ENCODE data around the gene MEP1B.
"Not testable (repeated sequence)": the region's sequence is repeated elsewhere in the genome, so short reads cannot be mapped to it uniquely, and the experiment has no call there.

The MEP1B gene

DNA sequence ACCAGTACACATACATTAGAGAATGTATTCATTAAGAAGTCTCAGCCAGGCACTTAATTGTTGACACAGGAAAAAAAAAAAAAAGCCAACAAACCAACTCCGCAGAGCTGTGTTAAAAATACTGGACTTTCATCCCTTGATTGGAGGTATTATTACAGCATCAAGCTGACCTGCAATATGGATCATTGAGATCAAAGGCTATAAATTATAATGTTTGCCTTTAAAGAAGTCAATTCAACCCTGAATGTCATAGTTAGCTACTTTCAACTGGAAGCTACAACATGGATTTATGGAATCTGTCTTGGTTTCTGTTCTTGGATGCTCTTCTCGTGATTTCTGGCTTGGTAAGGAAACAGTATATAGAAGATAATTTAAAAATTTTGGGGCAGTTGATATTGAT is at the start of gene MEP1B:
TSS of gene MEP1B (plus strand) at position 250 of the 400 bp plus-strand sequence. CDS start at position 282, 32 bp downstream.
- H3K9ac ChIP-seq (ENCODE audit: insufficient read length, low read depth): no peak within 1 kb of the TSS
- H3K27me3 ChIP-seq (ENCODE audit: insufficient read depth, insufficient read length): no peaks in the 10 kb centered on the region
- no peak for DNase-seq (ENCODE audit: low read depth, low spot score)
- no peaks in the 10 kb centered on the region for H3K4me1 ChIP-seq (ENCODE audit: insufficient read depth, insufficient read length)
- TF ChIP-seq YY1 (IDR thresholded peaks at IDR 0.05; ENCODE audit: insufficient read depth, insufficient read length) (no peak), SUZ12 (IDR thresholded peaks at IDR 0.05; ENCODE audit: extremely low read depth, insufficient read depth, insufficient read length) (no peak), ZNF274 (IDR thresholded peaks at IDR 0.05; ENCODE audit: low read depth, low read length) (no peak)
- no peak within 1 kb of the TSS for H3K4me3 ChIP-seq (ENCODE audit: insufficient read length, low read depth)
- H3K36me3 ChIP-seq (ENCODE audit: insufficient read depth, insufficient read length, low read length): no peaks in the 10 kb centered on the region
- H3K9me3 ChIP-seq (ENCODE audit: insufficient read depth, low read length): no peaks in the 10 kb centered on the region

DNA sequence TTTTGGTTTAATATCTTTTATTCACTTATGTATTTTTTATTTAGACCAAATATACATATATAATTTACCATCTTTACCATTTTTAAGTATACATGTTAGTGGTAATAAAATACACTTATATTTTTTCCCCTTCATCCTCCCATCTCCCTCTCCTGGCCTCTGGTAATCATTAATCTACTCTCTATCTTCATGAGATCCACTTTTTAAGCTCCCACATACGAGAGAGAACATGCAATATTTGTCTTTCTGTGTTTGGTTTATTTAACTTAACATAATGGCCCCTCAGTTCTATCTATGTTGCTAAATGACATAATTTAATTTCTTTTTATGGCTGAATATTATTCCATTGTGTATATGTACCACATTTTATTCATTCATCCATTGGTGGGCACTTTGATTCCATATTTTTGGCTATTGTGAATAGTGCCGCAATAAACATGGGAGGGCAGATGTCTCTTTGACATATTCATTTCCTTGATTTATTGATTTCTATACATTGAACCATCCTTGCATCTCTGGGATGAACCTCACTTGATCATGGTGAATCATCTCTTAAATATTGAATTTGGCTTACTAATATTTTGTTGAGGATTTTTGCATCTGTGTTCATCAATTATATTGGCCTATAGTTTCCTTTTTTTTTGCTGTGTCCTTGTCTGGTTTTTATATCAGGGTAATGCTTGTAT is 41.5 kb upstream of the MEP1B start:
- H3K36me3 ChIP-seq (ENCODE audit: insufficient read depth, insufficient read length, low read length): no peaks in the 10 kb centered on the region
- no peak for DNase-seq (ENCODE audit: low read depth, low spot score)
- H3K9me3 ChIP-seq (ENCODE audit: insufficient read depth, low read length): no peaks in the 10 kb centered on the region
- TF ChIP-seq YY1 (IDR thresholded peaks at IDR 0.05; ENCODE audit: insufficient read depth, insufficient read length): no peak
- no peak for TF ChIP-seq ZNF274 (IDR thresholded peaks at IDR 0.05; ENCODE audit: low read depth, low read length)
- no peak for TF ChIP-seq SUZ12 (IDR thresholded peaks at IDR 0.05; ENCODE audit: extremely low read depth, insufficient read depth, insufficient read length)
- H3K27me3 ChIP-seq (ENCODE audit: insufficient read depth, insufficient read length): no peaks in the 10 kb centered on the region
- no peak overlapping the region for H3K4me3 ChIP-seq (ENCODE audit: insufficient read length, low read depth)
- H3K9ac ChIP-seq (ENCODE audit: insufficient read length, low read depth): no peak overlapping the region
- H3K4me1 ChIP-seq (ENCODE audit: insufficient read depth, insufficient read length): no peaks in the 10 kb centered on the region

DNA sequence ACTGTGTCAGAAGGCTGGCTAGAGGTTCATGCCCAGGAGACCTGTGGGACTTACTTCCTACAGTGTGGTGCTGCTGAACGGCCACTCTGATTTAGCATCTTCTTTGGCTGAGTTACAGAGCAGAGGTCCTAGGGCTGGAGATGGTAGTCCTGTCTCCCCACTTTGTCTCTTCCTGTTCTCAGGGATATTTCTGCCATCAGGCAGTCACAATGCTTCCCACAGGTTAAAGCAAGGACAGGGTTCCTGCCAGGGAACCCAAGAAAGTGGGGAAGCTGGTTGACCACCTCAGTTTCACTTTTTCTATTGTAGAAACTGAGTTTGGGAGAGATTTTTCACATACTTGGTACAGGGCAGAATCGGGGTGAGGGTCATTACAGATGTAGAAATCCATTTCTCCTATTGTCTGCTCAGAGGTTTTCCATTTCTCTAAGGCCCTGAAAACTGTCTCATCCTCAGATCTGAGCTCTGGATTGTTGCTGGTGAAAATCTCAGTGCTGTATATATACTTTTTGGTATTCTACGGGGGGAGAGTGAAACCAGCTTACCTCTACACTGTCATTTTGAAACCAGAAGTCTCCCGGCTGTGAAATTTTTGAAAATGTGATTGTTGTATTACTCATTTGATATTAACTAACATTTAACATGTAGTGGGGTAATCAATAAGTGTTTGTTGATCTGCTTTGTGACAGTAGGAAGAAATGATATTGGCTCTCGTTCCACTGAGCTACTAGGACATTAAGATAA is 37.0 kb upstream of the MEP1B start:
- Histone ChIP-seq H3K36me3 (ENCODE audit: insufficient read depth, insufficient read length, low read length) (no peaks in the 10 kb centered on the region), H3K27me3 (ENCODE audit: insufficient read depth, insufficient read length) (no peaks in the 10 kb centered on the region), H3K4me3 (ENCODE audit: insufficient read length, low read depth) (no peak overlapping the region), H3K4me1 (ENCODE audit: insufficient read depth, insufficient read length) (no peaks in the 10 kb centered on the region), H3K9ac (ENCODE audit: insufficient read length, low read depth) (no peak overlapping the region), H3K9me3 (ENCODE audit: insufficient read depth, low read length) (no peaks in the 10 kb centered on the region)
- no peak for DNase-seq (ENCODE audit: low read depth, low spot score)
- TF ChIP-seq YY1 (IDR thresholded peaks at IDR 0.05; ENCODE audit: insufficient read depth, insufficient read length): no peak
- no peak for TF ChIP-seq SUZ12 (IDR thresholded peaks at IDR 0.05; ENCODE audit: extremely low read depth, insufficient read depth, insufficient read length)
- TF ChIP-seq ZNF274 (IDR thresholded peaks at IDR 0.05; ENCODE audit: low read depth, low read length): no peak

DNA sequence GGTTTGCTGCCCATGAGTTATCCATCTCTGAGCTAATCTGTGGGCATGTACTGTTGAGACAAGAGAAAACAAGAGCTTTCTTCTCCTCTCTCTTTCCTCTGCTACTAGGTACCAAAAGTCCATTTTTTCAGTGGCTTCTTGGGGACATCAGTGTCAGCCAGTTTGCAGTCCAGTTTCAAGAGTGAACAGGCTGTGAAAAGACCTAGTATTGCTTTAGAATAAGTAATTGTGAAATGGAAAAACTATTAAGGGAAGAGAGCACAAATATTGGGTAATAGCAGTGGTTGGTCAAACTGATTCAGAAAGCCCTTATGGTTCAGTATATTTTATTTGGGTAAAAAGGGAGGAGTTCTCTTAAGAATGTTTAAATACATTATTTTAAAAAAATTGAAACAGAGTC is 33.0 kb upstream of the MEP1B start:
- Histone ChIP-seq H3K27me3 (ENCODE audit: insufficient read depth, insufficient read length) (peaks cover 3% of the 10 kb centered on the region), H3K9ac (ENCODE audit: insufficient read length, low read depth) (no peak overlapping the region), H3K9me3 (ENCODE audit: insufficient read depth, low read length) (no peaks in the 10 kb centered on the region), H3K36me3 (ENCODE audit: insufficient read depth, insufficient read length, low read length) (no peaks in the 10 kb centered on the region), H3K4me1 (ENCODE audit: insufficient read depth, insufficient read length) (no peaks in the 10 kb centered on the region), H3K4me3 (ENCODE audit: insufficient read length, low read depth) (no peak overlapping the region)
- no peak for TF ChIP-seq SUZ12 (IDR thresholded peaks at IDR 0.05; ENCODE audit: extremely low read depth, insufficient read depth, insufficient read length)
- no peak for TF ChIP-seq YY1 (IDR thresholded peaks at IDR 0.05; ENCODE audit: insufficient read depth, insufficient read length)
- no peak for TF ChIP-seq ZNF274 (IDR thresholded peaks at IDR 0.05; ENCODE audit: low read depth, low read length)
- no peak for DNase-seq (ENCODE audit: low read depth, low spot score)

DNA sequence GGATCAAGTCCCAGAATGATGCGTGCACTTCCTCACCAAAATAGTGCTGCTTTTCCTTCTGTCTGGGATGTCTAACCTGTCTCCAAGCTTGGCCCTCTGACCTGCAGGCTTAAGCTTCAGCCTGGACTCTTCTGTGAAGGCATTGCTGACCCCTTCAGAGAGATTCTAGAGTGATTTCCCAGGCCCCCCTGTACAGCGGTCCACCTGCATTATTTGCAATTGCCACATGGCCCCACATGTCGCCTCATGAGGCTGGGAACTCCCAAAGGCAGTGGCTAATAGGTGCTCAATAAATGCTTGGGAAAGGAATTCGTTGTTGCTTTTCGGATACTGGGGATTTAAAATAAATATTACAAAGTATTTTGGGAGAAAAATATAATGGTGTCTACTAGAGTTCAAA is 32.3 kb upstream of the MEP1B start:
- no peak overlapping the region for H3K4me3 ChIP-seq (ENCODE audit: insufficient read length, low read depth)
- TF ChIP-seq SUZ12 (IDR thresholded peaks at IDR 0.05; ENCODE audit: extremely low read depth, insufficient read depth, insufficient read length) (no peak), ZNF274 (IDR thresholded peaks at IDR 0.05; ENCODE audit: low read depth, low read length) (no peak), YY1 (IDR thresholded peaks at IDR 0.05; ENCODE audit: insufficient read depth, insufficient read length) (no peak)
- H3K9ac ChIP-seq (ENCODE audit: insufficient read length, low read depth): no peak overlapping the region
- no peaks in the 10 kb centered on the region for H3K36me3 ChIP-seq (ENCODE audit: insufficient read depth, insufficient read length, low read length)
- DNase-seq (ENCODE audit: low read depth, low spot score): no peak
- peaks cover 3% of the 10 kb centered on the region for H3K27me3 ChIP-seq (ENCODE audit: insufficient read depth, insufficient read length)
- no peaks in the 10 kb centered on the region for H3K9me3 ChIP-seq (ENCODE audit: insufficient read depth, low read length)
- no peaks in the 10 kb centered on the region for H3K4me1 ChIP-seq (ENCODE audit: insufficient read depth, insufficient read length)

DNA sequence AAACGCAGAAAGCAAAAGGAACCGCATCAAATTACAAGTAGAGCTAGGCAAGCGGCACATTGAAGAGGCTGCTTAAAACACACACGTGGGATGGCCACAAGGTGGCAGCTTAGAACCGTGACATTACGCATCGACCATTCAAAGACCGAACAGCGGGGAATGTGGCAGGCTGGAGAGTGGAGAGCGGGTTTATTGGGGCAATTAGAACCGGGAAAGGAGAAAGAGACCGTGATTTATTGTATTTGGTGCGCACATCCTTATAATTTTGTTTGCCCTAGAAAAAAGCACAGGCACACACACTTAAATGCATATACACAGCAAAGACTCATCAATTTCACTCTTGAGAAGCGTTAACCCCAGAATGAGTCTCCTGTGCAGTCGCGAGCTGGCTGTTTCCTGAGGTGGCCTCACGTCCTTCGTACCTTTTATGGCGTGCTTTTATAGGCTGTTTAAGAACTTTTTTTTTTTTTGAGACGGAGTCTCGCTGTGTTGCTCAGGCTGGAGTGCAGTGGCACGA is 31.7 kb upstream of the MEP1B start:
- TF ChIP-seq YY1 (IDR thresholded peaks at IDR 0.05; ENCODE audit: insufficient read depth, insufficient read length): no peak
- no peak for TF ChIP-seq SUZ12 (IDR thresholded peaks at IDR 0.05; ENCODE audit: extremely low read depth, insufficient read depth, insufficient read length)
- TF ChIP-seq ZNF274 (IDR thresholded peaks at IDR 0.05; ENCODE audit: low read depth, low read length): no peak
- no peaks in the 10 kb centered on the region for H3K9me3 ChIP-seq (ENCODE audit: insufficient read depth, low read length)
- no peaks in the 10 kb centered on the region for H3K36me3 ChIP-seq (ENCODE audit: insufficient read depth, insufficient read length, low read length)
- no peaks in the 10 kb centered on the region for H3K4me1 ChIP-seq (ENCODE audit: insufficient read depth, insufficient read length)
- peak overlapping the region; percentile 32 for H3K9ac ChIP-seq (ENCODE audit: insufficient read length, low read depth)
- H3K4me3 ChIP-seq (ENCODE audit: insufficient read length, low read depth): no peak overlapping the region
- peak; percentile 82 for DNase-seq (ENCODE audit: low read depth, low spot score)
- peaks cover 3% of the 10 kb centered on the region for H3K27me3 ChIP-seq (ENCODE audit: insufficient read depth, insufficient read length)

DNA sequence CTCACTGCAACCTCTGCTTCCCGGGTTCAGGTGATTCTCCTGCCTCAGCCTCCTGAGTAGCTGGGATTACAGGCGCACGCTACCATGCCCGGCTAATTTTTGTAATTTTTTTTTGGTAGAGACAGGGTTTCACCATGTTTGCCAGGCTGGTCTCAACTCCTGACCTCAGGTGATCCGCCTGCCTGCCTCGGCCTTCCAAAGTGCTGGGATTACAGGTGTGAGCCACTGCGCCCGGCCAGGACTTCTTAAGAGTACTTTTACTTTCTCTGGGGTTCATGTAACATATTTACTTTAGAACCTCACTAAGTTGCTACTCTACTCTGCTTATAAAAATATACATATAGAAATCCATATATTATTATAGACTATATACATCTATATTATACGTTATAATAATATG is 31.2 kb upstream of the MEP1B start:
- not testable (repeated sequence) for H3K4me1 ChIP-seq (ENCODE audit: insufficient read depth, insufficient read length); DNase-seq (ENCODE audit: low read depth, low spot score); H3K9me3 ChIP-seq (ENCODE audit: insufficient read depth, low read length); H3K9ac ChIP-seq (ENCODE audit: insufficient read length, low read depth); H3K4me3 ChIP-seq (ENCODE audit: insufficient read length, low read depth); H3K36me3 ChIP-seq (ENCODE audit: insufficient read depth, insufficient read length, low read length); H3K27me3 ChIP-seq (ENCODE audit: insufficient read depth, insufficient read length)

All from NT2/D1 (cell line).